ENCODE measurements around the gene SLC1A7.
"Not testable (repeated sequence)": the region's sequence is repeated elsewhere in the genome, so short reads cannot be mapped to it uniquely, and the experiment has no call there.

Gene SLC1A7

DNA sequence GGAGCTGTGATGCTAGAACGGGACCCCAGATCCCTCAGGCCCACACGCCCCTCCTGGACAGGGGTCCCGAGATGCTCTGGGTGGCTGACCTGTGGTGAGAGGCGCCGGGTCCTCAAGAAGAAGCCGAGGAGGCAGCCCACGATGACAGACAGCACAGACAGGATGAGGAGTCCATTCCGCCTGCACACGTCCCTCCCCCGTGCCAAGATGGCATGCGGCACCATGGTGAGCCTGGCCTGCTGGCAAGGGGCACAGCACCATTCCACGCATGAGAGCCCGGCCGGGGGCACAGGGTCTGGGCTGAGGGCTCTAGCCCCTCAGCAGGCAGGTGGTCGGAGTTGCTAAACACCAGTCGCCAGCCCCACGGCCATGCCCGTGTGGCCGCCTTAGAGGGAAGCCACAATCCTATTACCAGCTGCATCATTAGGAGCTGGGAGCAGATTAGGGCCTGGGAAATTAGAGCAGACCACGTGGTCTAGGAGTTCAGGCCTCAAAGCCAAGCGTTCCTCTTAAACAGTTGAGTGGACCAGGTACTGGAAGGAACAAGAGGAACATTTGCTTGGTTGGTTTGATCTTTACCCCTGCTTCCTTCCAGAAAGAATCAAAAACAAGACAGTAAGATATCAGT, at the start of gene SLC1A7:
TSS of gene SLC1A7 (minus strand) at position 413 of the 628 bp plus-strand sequence. CDS start at position 224, 189 bp downstream.
- no peak for DNase-seq (ENCODE audit: low spot score)

DNA sequence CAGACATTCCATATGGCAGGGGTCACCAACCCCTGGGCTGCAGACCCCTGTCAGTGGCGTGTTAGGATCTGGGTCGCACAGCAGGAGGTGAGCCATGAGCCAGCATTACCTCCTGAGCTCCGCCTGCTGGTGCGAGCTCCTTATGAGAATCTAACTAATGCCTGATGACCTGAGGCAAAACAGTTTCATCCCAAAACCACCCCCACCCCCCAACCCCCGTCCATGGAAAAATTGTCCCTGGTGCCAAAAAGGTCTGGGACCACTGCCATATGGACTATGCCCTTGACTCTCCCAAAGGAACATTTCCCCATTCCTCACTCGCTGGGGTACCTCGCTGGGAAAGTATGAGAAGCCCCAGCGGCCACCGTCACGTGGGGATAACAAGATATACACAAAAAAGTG, 47.8 kb upstream of the SLC1A7 start:
- no peak for DNase-seq (ENCODE audit: low spot score)

DNA sequence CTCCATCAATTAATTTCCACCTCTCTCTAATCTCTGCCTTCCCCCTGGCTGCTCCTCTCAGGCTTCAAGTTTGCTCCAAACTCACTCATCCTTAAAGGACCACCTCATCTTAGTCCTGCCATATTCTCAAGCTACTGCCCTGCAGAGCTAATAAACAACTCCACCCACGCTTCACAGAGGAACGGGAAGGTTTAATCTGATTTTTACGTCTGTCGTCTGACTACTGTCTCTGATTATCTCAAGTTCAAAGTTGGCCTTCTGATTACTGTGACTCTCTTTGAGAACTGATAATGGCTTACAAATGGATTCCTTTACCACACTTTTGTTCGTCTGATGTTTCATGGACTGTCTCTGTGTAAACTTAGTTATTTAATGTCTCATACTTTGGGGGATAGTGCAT, 46.6 kb upstream of the SLC1A7 start:
- DNase-seq (ENCODE audit: low spot score): no peak

DNA sequence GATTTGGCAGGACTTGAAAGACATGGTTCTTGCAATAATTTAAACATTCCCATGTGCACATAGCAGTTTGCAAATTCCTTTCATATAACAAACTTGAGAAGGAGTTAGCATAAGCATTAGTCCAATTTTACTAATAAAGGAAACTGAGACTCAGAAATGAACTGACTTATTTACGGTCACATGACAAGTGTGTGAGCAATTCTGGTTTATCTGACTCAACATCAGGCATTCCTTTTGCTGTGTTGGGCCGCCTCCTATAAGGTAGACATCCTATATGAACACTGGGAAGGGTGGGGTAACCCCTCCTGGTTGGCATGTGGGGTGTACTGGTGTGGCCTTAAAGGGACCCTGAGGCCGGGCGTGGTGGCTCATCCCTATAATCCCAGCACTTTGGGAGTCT, 45.7 kb upstream of the SLC1A7 start:
- no peak for DNase-seq (ENCODE audit: low spot score)

DNA sequence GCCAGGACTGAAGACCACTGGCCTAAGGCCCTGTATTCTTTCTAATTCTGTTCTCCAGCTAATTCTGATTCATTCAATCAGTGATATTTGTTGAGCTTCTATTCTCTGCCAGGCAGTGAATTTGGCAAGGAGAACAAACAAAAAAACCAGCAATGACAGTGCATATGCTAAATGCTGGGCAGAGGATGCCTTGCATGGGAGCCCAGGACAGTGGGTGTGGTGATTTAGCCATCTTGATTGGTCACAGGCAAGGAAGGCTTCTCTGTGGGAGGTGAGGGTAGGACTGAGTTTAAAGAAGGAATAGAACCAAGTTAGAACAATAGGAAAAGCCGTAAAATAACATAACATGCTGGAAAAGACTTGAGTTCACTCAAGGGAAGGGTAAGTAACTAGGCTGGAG, 45.0 kb upstream of the SLC1A7 start:
- no peak for DNase-seq (ENCODE audit: low spot score)

DNA sequence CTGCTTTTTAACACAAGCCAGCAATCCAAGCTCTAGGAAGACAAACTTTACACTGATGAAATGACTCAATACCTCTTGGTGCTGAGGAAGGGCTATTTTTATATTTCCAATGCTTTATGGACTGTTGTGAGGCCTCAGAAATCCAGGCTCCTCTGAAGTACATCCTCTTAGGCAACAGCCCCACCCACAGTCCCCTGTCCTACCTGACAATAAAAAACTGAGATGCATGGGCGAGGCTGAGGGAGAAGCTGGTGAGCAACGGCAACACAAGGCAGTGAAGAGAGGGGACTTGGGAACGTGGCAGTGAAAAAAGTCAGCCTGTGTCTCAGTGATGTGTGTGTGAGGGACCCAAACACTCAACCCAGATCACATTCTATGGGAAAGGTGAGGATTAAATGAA, 44.1 kb upstream of the SLC1A7 start:
- DNase-seq (ENCODE audit: low spot score): no peak

DNA sequence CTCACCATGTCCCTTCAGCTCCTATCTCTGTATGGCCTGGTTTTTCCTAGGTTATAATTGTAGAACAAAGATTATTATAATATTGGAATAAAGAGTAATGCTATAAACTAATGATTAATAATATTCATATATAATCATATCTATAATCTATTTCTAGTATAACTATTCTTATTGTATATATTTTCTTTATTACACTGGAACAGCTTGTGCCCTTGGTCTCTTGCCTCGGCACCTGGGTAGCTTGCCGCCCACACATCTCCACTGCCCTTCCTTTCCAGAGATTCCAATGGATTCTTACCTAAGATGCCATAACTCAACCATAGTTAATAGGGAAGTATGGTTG, 43.5 kb upstream of the SLC1A7 start:
- DNase-seq (ENCODE audit: low spot score): not testable (repeated sequence)

DNA sequence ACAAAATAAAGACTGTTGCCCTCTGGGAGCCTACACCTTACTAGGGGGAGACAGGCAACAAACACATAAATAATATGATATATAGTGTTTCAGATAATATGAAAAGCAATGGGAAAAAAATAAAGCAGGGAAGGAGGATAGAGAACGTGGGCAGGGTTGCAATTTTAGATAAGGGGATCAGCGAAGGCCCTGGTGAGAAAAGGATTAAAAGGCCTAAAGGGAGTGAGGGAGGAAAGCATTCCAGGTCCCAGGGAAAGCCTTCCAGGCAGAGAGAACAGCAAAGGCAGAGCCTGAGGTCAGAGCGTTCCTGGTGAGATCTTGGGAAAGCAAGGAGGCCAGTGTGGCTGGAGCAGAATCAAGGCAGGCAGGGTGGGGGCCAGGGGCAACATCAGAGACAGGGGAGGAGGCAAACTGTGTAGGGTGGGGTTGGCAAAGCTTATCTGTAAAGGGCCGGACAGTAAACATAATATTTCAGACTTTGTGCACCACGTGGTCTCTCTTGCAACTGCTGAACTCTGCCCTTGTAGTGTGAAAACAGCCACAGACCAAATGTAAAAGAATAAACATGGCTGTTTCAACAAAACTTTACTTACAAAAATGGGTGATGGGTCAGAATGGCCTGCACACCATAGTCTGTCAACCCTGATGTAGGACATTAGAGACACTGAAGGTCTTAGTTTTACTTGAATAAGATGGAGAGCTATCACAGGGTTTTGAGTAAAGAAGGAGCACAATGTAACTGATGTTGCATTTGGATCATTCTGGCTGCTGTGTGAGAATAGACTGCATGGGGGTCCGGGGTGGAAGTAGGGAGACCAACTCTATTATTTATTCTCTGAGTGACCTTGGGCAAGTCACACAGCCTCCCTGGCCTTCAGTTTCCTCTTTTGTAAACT, 40.9 kb upstream of the SLC1A7 start:
- DNase-seq (ENCODE audit: low spot score): peak; percentile 40

DNA sequence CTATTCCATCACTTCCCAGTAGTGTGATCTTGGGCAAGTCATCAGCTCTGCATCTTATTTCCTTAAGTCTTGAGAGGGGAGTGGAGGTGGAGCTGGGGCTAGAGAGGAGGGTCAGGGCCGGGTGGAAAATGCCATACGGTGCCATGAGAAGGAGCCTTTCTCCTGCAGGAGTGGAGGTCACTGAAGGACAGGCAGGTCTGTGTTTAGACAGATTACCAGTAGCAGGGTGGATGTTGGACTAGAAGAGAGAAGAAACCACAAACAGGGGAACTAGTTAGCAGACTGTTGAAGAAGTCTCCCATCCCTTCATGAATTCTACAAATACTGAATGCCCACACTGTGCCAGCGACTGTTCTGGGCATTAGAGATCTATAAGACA, 40.3 kb upstream of the SLC1A7 start:
- no peak for DNase-seq (ENCODE audit: low spot score)

DNA sequence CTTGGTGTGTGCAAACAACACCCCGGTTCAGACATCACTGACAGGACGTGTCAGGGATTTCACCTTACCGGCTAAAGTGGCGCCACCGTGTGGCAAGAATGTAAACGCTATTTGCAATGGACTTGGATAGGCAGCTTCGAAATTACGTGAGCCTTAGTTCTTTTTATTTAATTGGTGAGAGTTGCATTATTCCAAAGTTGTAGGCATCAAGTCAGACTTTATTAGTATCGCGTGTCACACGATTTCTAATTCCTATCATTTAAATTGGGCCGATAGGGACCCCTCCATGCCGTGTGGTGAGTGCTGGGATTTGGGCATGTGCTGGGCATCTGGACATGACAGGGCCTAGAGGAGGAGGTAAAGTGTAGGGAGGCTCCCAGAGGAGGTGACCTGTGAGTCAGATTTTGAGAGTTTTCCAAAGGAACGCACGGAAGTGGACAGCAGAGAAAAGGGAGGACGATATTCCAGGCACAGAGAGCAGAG, 39.7 kb upstream of the SLC1A7 start:
- DNase-seq (ENCODE audit: low spot score): peak; percentile 68

DNA sequence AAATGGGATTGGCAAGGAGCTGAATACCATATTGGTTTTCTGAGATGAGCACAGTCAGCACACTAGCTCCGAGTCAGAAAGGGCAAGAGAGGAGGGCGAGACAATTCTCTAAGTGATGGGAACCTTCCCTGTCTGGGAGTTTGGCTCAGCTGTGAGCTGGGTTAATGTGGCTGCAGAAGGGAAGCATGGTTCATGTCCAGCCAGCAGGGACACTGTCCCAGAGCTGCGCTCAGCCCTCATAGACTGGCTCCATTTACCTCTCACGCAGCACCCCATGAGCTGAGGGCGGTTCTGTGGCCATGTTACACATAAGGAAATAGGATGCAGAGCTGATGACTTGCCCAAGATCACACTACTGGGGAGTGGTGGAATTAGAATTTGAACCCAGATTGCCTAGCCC, 38.5 kb upstream of the SLC1A7 start:
- DNase-seq (ENCODE audit: low spot score): no peak

DNA sequence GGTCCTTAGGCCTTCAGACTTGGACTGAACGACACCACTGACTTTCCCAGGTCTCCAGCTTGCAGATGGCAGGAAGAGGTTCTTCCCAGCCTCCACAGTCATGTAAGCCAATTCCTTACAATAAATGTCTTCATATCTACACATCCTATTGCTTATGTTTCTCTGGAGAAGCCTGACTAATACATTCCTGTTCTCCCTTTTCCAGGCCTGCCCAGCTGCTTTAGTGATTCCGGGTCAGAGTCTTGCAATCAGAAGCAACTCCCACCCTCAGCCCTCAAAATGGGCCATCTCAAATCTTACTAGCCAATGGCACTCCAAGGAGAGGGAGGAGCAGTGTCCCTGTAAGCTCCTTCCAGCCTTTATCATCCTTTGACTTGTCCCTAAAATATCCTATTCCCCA, 37.8 kb upstream of the SLC1A7 start:
- no peak for DNase-seq (ENCODE audit: low spot score)

DNA sequence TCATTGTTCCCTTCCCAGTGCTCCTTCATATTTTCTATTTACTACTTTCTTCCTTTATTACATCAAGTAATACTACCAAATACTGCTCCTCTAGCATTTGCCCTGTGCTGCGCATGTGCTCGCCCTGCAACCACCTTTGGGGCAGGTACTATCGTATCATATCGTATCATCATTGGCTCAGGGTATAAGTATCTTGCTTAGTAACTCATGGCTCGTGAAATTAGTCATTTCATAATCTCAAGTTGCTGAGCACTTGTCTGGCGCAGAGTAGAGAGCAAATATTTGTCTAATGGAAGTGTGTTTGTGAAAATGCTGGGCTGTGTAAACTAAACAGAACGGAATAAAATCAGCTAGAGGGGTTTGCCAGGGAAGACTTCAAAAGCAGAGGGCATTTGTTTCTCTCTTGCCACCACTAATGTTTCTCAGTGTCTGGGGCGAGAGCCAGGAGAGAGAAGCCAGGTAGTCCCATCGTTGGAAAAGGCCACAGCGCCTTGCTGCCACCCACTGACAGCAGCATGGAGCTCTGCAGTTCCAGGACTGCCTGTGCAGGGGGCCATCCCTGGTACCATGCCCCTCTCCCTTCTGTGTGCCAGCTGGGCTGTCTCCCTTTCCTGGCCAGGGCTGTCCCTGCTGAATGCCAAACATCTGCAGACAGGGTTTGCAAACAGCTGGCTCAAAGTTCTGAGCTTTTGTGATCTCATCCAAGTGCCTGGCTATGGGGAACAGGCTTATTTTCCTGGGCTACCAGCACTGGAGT, 34.2 kb upstream of the SLC1A7 start:
- peak; percentile 47 for DNase-seq (ENCODE audit: low spot score)

DNA sequence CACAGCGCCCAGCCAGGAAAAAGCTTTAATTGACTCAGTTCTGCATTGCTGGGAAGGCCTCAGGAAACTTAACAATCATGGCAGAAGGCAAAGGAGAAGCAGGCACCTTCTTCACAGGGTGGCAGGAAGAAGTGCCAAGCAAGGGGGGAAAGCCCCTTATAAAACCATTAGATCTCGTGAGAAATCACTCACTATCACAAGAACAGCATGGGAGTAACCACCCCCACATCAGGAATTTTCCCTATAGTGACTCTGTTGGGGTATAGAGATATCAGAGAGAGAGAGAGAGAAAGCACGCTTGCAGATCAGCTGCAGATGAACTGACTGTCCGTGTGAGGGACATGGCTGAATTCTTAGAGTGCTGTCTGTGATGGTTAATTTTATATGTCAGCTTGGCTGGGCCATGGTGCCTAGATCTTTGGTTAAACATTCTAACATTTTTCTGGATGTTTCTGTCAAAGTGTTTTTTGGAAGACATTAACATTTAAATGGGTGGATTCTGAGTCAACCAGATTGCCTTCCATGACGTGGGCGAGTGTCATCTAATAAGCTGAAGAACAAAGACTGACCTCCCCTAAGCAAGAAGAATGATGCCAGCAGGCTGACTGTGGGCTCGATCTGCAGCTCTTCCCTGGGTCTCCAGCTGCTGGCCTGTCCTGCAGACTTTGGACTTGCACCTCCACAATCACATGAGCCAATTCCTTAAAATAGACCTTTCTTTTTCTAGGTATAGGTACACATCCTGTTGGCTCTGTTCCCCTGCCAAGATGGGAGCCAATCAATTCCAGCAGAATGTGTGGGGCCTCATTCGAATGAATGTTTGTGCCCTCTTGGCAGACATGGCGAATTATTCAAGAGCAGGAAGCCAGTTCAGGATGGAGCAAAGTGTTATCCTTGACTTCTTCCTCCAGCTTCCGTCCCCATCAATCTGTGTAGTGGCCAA, 32.8 kb upstream of the SLC1A7 start:
- peak; percentile 42 for DNase-seq (ENCODE audit: low spot score)

DNA sequence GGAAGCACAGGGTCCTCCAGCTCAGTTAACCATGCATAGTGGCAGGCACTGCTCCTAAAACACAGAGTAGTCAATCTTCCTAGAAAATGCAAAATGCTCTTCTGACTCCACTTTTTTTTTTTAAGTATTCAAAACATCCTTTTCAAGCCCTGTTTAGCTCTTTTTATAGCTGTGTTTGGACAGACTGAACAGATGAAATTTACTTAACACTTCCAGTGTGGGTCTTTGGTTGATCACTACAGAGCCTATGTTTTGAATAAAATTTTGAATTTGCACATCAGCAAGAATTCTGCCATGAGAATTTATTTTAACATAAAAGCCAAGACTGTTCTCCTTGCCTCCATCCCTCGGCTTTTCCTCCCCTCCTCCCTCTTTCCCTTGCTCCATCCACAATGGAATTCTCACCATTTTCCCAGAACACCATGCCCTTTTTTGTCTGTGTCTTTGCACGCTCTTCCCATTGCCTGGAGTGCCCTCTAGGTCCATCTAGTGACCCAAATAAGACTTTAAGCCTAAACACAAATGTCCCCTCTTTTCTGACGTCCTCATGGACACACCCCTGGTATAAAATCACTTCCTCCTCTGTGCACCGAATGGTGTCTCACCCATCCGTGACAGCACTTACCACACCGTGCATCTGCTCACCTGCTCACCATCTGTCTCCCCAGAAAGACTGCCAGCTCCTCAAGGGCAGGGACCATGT, 30.1 kb upstream of the SLC1A7 start:
- peak; percentile 77 for DNase-seq (ENCODE audit: low spot score)

DNA sequence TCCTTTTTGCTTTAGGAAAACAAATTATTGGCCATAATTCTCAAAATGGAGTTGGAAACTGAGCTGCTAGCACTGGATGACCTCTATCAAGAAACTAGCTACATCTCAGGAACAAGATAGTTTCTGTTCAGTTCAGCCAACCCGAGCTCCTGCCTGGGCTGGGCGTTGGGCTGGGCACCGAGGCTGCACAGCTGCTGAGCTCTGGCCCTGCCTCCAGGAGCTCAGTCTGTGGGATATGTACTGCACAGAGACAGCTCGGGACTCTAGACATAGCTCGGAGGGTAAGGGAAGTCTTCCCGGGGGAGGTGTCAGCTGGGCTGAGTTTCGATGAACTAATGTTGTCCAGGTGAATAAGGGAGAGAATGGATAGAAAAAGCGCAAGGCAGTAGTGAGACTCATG, 24.5 kb upstream of the SLC1A7 start:
- no peak for DNase-seq (ENCODE audit: low spot score)

DNA sequence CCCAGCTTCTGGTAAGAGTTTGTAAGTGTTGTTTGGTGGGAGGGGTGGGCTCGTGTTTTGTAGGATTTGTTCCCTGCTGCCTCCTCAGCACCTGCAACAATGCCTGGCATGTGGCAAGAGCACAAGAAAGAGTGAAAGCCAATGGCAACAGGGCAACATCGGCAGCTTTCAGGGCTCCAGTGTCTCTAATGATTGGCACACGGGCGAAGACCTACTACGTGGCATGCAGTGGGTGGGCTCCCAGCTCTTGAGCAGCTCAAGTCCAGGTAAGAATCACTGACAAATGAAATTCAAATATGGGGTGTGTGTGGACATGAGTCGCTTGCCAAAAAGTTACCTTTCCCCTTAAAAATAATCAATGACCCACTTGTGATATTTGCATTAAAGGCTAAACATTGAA, 23.9 kb upstream of the SLC1A7 start:
- DNase-seq (ENCODE audit: low spot score): no peak

DNA sequence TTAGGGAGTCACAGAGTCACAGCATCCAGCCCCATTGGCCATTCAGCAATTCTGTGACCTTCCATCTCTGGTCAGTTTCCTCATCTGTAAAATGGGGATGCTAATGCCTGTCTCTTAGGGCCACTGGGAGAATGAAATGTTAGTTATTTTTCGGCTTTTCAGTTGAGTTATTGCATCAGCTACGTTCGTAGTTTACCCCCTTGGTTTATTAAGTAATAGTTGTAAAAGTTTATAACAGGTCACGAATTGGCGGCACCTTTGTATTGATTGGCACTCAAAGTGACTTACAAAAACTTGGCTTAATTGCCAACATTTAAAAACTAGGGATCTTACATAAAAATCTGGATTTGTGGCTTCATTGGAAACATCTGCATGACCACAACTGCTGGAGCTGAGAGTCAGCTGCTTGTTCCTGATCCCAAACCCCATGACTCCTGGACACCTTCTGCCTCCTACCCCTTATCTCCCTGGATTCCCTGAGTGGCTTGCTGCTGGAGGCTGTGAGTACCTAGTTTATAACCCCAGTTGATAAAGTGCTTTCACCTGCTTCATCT, 23.0 kb upstream of the SLC1A7 start:
- DNase-seq (ENCODE audit: low spot score): no peak

DNA sequence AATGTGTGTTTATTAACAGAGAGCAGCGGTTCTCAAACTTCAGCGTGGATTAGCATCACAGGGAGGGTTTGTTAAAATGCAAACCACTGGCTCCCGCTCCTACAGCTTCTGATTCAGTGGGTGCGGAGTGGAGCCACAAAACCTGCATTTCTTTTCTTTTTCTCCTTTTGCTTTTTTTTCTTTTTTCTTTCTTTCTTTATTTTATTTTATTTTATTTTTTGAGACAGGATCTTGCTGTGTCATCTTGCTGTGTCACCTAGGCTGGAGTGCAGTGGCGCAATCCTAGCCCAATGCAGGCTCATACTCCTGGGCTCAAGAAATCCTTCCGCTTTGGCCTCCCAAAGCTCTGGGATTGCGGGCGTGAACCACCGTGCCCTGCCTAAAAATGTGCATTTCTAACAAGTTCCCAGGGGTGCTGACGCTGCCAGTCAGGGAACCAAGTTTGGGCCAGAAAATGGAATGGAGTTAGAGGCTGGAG, 20.9 kb upstream of the SLC1A7 start:
- DNase-seq (ENCODE audit: low spot score): no peak

DNA sequence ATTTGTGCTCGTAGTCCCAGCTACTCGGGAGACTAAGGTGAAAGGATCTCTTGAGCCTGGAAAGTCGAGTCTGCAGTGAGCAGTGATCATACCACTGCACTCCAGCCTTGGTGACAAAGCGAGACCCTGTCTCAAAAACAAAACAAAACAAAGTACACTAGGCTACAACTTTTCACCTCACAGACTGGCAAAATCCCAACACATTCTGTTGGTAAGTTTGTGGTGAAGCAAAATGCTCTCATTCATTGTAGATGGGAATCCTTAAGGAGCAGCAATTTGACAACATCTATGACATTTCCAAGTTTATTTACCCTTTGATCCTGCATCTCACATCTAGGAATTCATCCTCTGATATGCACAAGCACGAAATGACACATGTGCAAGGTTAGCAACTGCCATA, 20.2 kb upstream of the SLC1A7 start:
- DNase-seq (ENCODE audit: low spot score): no peak

DNA sequence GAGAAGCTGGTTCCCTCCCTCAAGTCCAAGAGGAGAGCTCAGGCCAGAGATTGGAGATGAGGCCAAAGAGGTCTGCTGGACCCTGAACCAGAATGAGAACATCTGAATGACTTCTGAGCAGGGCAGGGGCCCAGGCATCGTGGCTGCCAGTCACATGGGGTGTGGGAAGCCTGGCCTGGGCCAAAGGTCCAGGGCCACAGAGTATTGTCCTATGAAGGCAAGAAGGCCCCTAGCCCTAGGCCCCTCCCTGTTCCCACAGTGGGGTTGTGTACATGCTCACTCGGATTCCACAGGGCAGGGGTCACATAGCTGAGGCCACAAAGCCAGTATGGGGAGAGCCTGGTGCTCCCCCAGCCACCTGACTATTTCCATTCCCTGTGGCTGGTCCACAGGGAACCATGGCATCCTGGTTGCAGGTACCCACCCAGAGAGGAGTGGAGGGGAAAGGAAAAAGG, 18.5 kb upstream of the SLC1A7 start:
- no peak for DNase-seq (ENCODE audit: low spot score)
